Activated CD4-positive, alpha-beta T cell treated with anti-CD3 and anti-CD28 coated beads, Interleukin-2, amount 50 U/mL, for 48 hours (primary cell): ENCODE measurements around the gene OR1F1.
"Not testable (repeated sequence)": the region's sequence is repeated elsewhere in the genome, so short reads cannot be mapped to it uniquely, and the experiment has no call there.

ENCODE experiments used
- DNase-seq, 2 experiments: peaks; one replicate each; pipeline ENCODE4 v3.0.0-alpha.2; 2020

OR1F1 gene

GRCh38 chr16:3187798-3188674 lies at the start of gene OR1F1:
OR1F1 (plus strand) TSS chr16:3188204.
- peak; percentile 79 to 83 for DNase-seq

GRCh38 chr16:3138342-3138741 lies 49.7 kb upstream of the OR1F1 start:
- no peak for DNase-seq

- no peak for DNase-seq
These were observed 49.1 kb upstream of the OR1F1 start for GRCh38 chr16:3138823-3139426.

- not testable (repeated sequence) for DNase-seq
These were observed 48.4 kb upstream of the OR1F1 start for GRCh38 chr16:3139561-3139960.

- DNase-seq, result no peak
These were observed 47.2 kb upstream of the OR1F1 start for GRCh38 chr16:3140603-3141427.

GRCh38 chr16:3141781-3142311 lies 46.2 kb upstream of the OR1F1 start:
- DNase-seq, result no peak

GRCh38 chr16:3142327-3142726 lies 45.7 kb upstream of the OR1F1 start:
- no peak for DNase-seq

- no peak for DNase-seq
These were observed 45.2 kb upstream of the OR1F1 start for GRCh38 chr16:3142770-3143169.

GRCh38 chr16:3143189-3143588 lies 44.8 kb upstream of the OR1F1 start:
- no peak for DNase-seq

GRCh38 chr16:3143598-3144320 lies 44.2 kb upstream of the OR1F1 start:
- no peak for DNase-seq

- no peak for DNase-seq
These were observed 43.6 kb upstream of the OR1F1 start for GRCh38 chr16:3144321-3144983.

- DNase-seq, result no peak
These were observed 42.9 kb upstream of the OR1F1 start for GRCh38 chr16:3145151-3145550.

GRCh38 chr16:3145660-3146059 lies 42.3 kb upstream of the OR1F1 start:
- DNase-seq, result no peak

- DNase-seq, result no peak
These were observed 40.8 kb upstream of the OR1F1 start for GRCh38 chr16:3147046-3147756.

GRCh38 chr16:3147757-3148104 lies 40.3 kb upstream of the OR1F1 start:
- DNase-seq, result no peak

GRCh38 chr16:3148256-3149192 lies 39.5 kb upstream of the OR1F1 start:
- no peak for DNase-seq

- no peak for DNase-seq
These were observed 38.8 kb upstream of the OR1F1 start for GRCh38 chr16:3149193-3149530.

- DNase-seq, result peak; percentile 67 to 73
These were observed 38.2 kb upstream of the OR1F1 start for GRCh38 chr16:3149630-3150345.

GRCh38 chr16:3150346-3151218 lies 37.4 kb upstream of the OR1F1 start:
- peak; percentile 99 for DNase-seq
